Fibroblast of mammary gland (primary cell): ENCODE data around the gene MBD2.

ENCODE experiments used
- DNase-seq: peaks from one replicate; pipeline ENCODE4 v3.0.0-alpha.2; 2010; ENCODE audit warnings: low read depth
- H3K4me3 ChIP-seq: 2 replicates; pipeline ENCODE4 v1.5.1; 2011; ENCODE audit warnings: low read depth, mild to moderate bottlenecking, low read length, moderate library complexity; ENCODE audit not compliant: control insufficient read depth
- TF ChIP-seq, protein P1 (sequence below): conservative IDR thresholded peaks from 2 replicates; pipeline ENCODE4 v1.5.1; 2011; ENCODE audit warnings: low read depth, low read length, inconsistent platforms; ENCODE audit not compliant: control insufficient read depth, insufficient read depth

The MBD2 gene

DNA sequence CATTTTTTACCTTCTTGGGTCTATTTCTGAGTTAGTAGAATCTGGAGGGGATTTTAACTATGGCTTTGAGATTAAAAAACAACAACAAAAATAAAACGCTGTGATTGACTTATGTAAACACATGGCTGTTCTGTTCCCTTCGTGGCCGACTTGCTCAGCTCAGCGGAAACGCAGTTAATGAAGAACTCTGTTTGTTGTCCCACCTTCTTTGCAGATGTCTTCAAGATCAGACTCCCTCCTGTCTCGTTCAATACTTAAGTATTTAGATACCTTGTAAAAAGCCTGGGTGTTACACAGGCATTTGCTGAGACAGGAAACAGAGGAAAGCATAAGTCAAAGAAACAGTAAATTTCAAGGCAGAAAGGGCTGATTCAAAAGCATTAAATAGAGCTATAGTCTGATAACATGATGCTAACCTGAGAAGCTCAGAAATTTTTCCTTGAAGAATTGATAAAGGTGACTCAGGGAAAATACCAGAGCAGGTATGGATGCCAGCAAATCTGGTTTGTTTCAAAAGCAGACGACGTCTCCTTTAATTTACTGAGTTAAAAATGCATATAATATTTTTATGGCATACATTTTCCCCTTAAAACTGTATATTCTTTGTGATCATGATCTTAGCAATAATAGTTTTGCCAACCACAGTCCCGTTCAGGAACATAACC is 23.2 kb upstream of the MBD2 start:
- no peak overlapping the region for H3K4me3 ChIP-seq
- TF ChIP-seq, protein P1, sequence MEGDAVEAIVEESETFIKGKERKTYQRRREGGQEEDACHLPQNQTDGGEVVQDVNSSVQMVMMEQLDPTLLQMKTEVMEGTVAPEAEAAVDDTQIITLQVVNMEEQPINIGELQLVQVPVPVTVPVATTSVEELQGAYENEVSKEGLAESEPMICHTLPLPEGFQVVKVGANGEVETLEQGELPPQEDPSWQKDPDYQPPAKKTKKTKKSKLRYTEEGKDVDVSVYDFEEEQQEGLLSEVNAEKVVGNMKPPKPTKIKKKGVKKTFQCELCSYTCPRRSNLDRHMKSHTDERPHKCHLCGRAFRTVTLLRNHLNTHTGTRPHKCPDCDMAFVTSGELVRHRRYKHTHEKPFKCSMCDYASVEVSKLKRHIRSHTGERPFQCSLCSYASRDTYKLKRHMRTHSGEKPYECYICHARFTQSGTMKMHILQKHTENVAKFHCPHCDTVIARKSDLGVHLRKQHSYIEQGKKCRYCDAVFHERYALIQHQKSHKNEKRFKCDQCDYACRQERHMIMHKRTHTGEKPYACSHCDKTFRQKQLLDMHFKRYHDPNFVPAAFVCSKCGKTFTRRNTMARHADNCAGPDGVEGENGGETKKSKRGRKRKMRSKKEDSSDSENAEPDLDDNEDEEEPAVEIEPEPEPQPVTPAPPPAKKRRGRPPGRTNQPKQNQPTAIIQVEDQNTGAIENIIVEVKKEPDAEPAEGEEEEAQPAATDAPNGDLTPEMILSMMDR = no peak
- DNase-seq = no peak

DNA sequence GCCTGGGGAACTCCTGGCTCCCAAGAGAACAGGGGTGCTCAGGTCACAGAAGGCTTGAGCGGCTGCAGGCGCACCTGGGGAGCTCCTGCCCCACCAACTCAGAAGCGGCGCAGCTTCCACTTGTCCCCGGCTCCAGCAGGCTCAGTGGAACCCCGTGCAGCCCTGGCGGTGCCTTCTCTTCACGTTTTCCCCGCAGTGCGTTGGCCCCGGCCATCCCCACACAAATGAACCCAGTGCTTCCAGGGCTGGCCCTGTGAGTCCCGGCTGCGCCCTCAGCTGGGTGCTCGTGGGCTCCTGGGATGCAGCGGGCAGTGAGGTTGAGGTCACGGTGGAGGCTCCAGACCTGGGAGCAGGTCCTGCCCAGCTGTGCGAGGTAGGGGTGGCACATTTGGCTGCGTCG is 17.9 kb upstream of the MBD2 start:
- no peak for DNase-seq
- H3K4me3 ChIP-seq = no peak overlapping the region
- TF ChIP-seq, protein P1 = no peak

DNA sequence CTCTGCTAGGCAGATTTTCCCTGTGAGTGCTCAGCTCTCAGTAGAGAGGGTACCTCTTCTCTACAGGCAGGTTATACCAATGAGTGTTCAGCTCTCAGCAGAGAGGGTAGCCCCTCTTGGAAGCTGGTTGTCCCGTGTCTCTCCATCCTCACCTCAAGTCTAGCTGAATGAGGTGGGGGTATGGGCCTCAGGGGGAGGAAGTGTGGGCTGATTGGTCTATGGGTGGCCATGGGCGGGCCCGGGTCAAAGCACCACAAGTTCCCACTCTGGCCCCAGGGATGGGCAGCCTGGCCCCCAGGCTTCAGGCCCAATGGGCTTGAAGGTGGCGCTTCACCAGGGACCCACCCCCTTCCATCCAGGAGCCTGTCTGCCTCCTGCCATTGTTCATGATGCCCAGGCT is 17.0 kb upstream of the MBD2 start:
- no peak overlapping the region for H3K4me3 ChIP-seq
- TF ChIP-seq, protein P1 = no peak

DNA sequence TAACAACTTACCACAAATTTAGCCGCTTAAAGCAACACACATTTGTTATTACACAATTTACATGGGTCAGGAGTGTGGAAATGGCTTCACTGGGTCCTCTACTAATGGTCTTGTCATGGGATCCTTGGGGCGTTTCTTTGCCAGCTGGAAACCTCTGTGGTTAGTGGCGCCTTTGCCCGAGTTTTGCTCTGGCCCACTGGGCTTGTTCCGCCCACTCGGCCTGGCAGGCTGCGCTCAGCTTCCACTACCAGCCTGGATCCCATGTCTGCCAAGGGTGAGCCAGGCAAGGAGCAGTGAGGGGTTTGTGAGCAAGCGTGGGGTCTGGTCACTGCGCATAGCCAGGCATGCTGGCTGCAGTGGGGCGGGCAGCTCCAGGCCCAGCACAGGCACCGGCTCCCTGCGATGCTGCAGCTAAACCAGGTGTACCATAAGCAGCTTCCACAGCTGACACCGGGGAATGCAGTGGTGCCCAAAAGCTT is 16.2 kb upstream of the MBD2 start:
- H3K4me3 ChIP-seq = no peak overlapping the region
- TF ChIP-seq, protein P1 = no peak
- no peak for DNase-seq

More for the DNA sequence above, 17.0 kb upstream of the MBD2 start:
- DNase-seq = no peak

DNA sequence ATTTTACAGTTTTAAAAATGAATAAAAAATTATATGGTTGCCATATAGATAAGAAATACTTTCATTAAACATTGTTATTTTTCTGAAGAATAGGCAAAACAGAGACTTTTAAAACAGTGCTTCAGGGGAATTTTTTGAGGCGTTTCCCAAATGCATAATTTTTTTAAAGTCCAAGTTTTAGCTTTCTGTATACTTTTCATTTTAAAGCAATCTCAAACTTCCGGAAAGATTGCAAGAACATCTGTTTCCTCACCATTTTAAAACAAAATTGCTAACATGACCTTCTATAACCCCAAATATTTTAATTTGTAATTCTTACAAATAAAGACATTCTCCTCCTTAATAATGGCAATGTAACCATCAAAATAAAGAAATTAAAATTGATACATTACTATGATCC is 15.1 kb upstream of the MBD2 start:
- no peak for DNase-seq
- no peak overlapping the region for H3K4me3 ChIP-seq
- TF ChIP-seq, protein P1 = no peak

DNA sequence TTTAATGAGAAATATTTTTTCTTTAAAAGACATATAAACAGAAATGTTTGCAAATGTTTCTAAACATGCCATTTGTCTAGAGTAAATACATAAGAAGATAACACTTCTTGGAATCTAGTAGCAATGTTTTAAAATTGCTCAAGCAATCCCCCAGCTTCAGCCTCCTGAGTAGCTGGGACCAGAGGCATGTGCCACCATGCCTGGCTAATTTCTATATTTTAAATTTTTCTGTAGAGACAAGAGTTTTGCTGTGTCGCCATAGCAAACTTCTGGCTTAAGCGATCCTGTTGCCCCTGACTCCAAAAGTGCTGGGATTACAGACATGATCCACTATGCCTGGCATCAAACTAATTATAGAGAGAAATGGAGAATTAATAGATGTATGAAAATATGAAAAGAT is 14.6 kb upstream of the MBD2 start:
- no peak for DNase-seq
- no peak overlapping the region for H3K4me3 ChIP-seq
- TF ChIP-seq, protein P1 = no peak
